GM19025 (cell line): ENCODE results near the gene STUM.

Experiments
- ATAC-seq: cut with Tn5 transposase; IDR thresholded peaks from one replicate; pipeline ENCODE4 v1.9.1; 2021; ENCODE audit warnings: mild to moderate bottlenecking, low read depth, moderate library complexity; ENCODE audit not compliant: unreplicated experiment

The STUM gene

GRCh38 chr1:226558036-226558650 is 9.6 kb downstream of the STUM start:
- no peak for ATAC-seq

- ATAC-seq, result no peak
Observed at GRCh38 chr1:226560243-226560642, 11.7 kb downstream of the STUM start.

- ATAC-seq, result no peak
Observed at GRCh38 chr1:226562989-226563388, 14.4 kb downstream of the STUM start.

GRCh38 chr1:226563666-226564065 is 15.1 kb downstream of the STUM start:
- no peak for ATAC-seq

- ATAC-seq, result no peak
Observed at GRCh38 chr1:226565476-226565875, 16.9 kb downstream of the STUM start.

- ATAC-seq, result no peak
Observed at GRCh38 chr1:226566234-226566633, 17.7 kb downstream of the STUM start.

- no peak for ATAC-seq
Observed at GRCh38 chr1:226566760-226567159, 18.2 kb downstream of the STUM start.

- no peak for ATAC-seq
Observed at GRCh38 chr1:226568077-226568831, 19.7 kb downstream of the STUM start.

GRCh38 chr1:226568975-226569741 is 20.6 kb downstream of the STUM start:
- no peak for ATAC-seq

- no peak for ATAC-seq
Observed at GRCh38 chr1:226569879-226570547, 21.4 kb downstream of the STUM start.

- no peak for ATAC-seq
Observed at GRCh38 chr1:226571893-226572292, 23.3 kb downstream of the STUM start.

- no peak for ATAC-seq
Observed at GRCh38 chr1:226572325-226572726, 23.8 kb downstream of the STUM start.

- no peak for ATAC-seq
Observed at GRCh38 chr1:226574044-226574443, 25.5 kb downstream of the STUM start.

- ATAC-seq, result no peak
Observed at GRCh38 chr1:226574591-226575435, 26.2 kb downstream of the STUM start.

- ATAC-seq, result no peak
Observed at GRCh38 chr1:226575436-226575720, 26.8 kb downstream of the STUM start.

GRCh38 chr1:226575739-226576378 is 27.3 kb downstream of the STUM start:
- no peak for ATAC-seq

GRCh38 chr1:226576601-226577000 is 28.0 kb downstream of the STUM start:
- ATAC-seq, result no peak

GRCh38 chr1:226577401-226578180 is 29.0 kb downstream of the STUM start:
- no peak for ATAC-seq

- no peak for ATAC-seq
Observed at GRCh38 chr1:226578946-226579578, 30.5 kb downstream of the STUM start.
